Hematopoietic multipotent progenitor cell treated with erythropoietin and hydrocortisone succinate and interleukin-3 and kit ligand, for 6 days (in vitro differentiated cells): Measurements from ENCODE around the gene PTPRN2.
"Not testable (repeated sequence)": the region's sequence is repeated elsewhere in the genome, so short reads cannot be mapped to it uniquely, and the experiment has no call there.

Experiments used
- DNase-seq: peaks from one replicate; pipeline ENCODE4 v3.0.0-alpha.2; 2015

The PTPRN2 gene

DNA sequence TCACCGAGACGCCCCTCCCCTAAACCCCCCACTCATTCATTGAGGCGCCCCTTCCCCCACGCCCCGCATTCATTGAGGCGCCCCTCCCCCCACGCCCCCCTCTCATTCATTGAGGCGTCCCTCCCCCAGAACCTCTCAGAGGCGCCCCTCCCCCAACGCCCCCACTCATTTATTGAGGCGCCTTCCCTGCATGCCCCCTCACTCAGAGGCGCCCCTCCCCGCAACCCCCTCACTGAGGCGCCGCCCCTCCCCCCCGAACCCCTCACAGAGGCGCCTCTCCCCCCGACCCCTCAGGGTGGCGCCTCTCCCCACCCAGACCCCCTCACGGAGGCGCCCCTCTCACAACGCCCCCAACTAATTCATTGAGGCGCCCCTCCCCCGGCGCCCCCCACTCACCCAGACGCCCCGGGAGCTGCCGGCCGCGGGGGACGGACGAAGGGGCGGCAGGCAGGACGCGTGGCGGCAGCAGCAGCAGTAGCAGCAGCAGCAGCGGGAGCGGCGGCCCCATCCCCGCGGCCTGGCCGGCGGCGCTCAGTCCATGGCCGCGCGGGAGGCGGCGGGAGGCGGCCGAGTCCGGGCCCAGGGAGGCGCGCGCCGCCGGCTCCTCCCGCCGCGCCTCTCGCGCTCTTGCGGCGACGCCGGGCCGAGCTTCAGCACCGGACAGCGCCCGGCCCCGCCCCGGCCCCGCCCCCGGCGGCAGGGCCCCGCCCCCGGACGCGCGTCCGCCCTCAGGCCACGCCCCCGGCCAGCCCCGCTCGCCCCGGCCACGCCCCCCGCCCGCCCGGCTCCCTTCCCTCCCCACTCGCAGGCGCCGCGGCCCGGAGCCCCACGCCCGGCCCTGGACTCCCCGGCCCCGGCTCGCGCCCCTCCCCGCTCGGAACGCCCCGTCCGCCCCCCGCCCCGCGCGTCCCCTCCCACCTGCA is at the start of gene PTPRN2:
TSS of gene PTPRN2 (minus strand) at position 662 of the 923 bp plus-strand sequence.
- peak; percentile 78 for DNase-seq

DNA sequence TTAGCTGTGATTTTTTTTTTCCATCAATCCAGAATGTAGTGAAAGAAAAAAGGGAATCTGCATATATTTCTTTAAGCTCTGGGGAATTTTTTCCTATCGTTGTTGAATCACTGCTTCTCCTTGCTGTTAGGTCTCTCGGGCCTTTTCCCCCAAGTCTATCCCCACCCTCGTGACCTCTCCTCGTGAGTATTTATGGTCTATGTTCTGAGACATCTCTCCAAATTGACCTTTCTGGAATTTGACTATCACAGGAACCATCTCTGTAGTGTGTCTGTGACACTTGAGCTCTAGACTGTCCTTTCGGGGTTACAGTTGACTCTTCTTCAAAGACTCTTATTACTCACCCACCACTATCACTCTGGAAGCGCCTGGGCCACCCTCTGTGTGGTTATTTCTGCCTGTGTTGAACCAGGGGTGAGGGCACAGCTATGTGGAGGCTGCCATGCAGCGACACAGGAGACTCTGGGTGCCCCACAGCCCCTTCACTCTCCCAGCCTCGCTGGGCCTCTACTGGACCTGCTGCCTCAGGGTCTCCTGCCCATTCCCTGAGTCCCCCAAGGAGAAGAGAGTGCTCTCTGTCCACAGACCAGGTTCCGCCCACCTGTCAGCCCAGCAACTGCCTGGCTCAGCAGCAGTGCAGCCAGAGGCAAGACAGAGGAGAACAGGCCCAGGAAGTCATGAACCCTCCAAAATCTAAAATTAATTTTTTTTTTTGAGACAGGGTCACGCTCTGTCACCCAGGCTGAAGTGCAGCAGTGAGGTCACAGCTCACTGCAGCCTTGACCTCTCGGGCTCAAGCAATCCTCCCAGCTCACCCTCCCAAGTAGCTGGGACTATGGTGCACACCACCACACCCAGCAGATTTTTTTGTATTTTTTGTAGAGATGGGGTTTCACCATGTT is 45.7 kb upstream of the PTPRN2 start:
- no peak for DNase-seq

DNA sequence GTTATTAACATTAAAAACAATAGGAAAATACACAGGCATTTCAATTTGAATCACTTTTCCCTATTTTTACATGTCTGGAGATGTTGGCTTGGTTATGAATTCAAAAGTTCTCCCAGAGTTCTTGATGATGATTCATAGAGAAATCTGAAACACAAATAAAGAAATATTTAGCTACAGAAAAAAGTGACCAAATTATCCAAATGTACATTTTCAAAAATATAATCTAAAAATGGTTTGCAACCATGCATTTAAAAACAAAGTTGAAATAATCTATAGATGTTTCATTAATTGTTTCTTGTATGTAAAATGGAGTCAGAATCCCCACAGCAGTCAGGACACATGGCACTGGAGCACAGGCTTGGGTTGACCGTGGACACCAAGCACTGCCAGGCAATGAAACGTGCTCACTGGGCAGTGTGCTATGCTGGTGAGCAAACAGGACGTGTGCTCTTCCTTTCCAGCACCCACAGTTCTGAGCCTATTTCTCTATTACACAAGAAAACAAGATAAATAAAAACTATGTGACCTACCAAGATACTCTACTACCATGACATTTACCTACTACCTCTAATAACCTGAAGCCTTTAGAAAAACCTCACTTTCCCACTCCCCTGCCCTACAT is 44.1 kb upstream of the PTPRN2 start:
- DNase-seq, result no peak

DNA sequence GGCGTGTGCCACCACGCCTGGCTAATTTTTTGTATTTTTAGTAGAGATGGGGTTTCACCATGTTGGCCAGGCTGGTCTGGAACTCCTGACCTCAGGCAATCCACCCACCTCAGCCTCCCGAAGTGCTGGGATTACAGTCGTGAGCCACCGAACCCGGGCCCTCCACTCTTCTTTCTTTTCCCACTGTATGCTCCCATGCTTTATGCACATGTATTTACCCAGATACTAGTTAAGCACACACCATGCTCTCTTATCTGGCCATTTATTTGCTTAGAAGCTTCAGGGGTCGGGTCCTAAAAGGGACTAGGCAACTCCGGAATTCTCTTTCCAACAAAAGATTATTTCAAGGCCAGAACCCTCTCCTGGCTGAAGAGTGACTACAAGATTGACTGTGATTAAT is 38.7 kb upstream of the PTPRN2 start:
- DNase-seq, result not testable (repeated sequence)

DNA sequence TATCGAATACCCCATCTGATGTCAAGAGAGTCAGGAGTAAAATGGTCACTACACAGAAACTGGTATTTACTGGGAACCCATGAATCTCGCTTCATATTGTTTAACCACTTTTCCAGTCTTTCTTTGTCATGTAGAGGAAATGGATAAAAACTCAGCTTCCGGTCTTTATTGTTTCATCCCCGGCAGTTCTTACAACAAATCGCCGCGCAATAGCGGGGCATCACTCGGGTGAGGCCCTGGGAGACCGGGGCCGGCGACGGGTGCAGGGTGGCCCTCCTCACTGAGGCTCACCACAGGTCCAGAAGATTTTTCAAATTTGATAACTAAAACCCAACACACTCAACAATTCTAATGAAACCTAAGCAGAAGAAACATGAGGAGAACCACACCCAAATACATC is 35.6 kb upstream of the PTPRN2 start:
- DNase-seq, result no peak

DNA sequence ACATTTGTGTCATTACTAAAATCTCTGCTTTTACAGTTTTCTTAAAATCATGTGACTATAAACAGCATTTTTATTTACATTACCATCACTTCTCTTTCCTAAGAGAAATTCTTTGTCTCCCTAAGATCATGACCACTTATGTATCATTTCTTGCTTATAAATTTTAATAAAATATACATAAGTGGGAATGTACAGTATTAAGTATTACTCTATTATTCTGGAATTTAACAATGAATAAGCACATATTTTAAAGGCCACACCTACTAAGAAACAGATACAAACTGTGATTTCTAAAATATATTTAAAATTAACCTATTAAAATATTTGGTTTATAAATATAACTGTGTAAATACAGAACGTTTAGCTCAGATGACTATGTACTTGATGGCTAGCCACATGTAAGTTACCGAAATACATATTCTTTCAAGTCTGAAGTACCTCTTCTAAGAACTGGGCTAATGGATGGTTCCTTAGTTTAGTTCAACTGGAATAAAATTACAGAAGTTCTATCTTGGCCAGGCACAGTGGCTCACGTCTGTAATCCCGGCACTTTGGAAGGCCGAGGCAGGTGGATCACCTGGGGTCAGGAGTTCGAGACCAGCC is 33.3 kb upstream of the PTPRN2 start:
- no peak for DNase-seq

DNA sequence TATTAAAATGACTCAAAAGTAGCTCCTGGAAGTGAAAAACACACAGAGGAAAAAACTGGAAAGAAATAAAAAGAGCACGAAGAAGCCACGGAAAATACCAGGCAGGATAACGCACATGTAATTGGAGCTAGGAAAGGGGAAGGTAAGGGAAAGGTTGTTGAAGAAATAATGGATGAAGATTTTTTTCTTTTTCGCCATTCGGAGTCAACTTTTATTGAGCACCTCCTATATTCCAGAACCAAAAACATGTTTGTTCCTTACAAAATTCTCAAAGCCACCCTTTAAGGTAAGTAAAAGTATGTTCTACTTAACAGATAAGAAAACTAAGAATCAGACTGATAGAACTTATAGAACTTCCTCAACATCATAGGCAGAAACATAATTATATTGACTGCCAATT is 32.8 kb upstream of the PTPRN2 start:
- no peak for DNase-seq

DNA sequence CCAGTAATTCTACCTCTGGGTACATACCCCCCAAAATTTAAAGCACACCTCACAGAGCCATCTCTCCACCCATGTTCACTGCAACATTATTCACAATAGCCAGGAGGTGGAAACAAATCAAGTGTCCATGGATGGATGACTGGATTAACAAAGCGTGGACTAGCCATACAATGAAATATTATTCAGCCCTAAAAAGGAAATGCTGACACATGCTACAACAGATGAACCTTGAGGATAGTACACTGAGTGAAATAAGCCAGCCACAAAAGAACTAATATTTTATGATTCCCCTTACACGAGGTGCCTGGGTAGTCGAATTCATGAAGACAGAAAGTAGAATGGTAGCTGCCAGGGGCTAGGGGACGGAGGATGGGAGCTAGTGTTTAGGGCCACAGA is 31.1 kb upstream of the PTPRN2 start:
- no peak for DNase-seq

DNA sequence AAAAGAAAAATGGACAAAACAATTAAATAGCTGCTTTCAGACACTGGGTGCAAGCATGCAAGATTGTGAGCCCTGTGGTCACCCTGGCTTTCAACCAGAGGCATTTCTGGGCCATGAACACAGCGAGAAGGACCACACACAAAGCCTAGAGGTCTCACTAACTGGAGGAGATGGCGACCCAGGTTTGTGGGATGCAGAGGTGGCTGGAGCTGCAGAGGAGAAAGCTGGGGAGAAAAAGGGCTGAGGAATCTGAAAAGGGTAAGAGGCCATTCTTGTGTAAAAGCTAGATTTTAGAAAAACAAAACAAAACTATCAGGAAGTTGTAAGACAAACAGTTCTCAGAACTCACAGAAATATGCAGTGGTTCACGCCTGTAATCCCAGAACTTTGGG is 30.1 kb upstream of the PTPRN2 start:
- DNase-seq, result no peak

DNA sequence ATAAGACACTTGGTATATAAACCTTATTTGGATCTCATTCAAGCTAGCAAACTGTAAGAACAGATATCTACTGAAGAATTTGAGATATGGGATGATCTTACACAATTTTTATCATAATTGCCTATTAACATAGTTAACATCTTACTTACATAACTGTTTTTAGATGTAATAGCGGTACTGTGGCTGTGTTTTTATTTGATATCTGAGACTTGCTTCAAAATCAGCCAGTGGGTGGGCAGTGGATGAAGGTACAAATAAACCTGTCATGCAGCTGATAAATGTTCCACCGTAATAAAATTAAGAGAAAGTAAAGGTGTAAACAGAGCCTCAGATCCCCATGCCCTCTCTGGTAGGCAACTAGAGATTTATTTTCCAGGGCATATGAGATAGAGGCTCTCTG is 28.4 kb upstream of the PTPRN2 start:
- peak; percentile 52 for DNase-seq

DNA sequence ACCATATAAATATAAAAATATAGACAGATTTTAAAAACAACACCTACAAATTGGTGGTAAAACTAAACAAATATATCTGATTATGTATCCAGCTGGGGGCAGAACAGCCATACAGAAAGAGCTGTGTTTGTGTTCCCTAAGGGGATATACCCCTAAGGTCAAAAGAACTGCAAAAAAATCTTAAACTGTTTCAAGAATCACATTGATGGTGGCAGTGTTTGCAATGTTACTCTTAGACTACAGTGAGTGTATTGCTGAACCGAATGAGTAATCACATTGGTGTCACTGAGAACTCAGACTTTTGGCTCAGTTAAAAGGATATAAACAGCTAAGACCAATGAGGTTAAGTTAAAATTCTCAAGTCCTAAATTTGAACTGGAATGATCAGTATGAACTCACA is 27.1 kb upstream of the PTPRN2 start:
- DNase-seq, result no peak

DNA sequence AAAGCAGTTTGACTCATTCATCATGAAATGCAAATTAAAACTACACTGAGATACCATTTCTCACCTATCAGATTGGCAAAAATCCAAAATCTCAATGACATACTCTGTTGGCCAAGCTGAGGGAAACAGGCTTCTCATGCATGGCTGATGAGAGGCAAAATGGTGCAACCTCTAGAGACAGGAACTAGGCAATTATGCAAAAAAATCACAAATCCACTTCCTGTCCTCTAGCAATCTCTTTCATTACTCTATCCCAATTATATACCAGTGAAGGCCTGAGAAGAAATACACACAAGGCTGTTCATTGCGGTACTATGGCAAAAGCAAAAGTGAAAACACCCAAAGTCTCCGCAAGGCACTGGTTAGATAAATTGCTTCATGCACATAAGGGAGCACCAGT is 25.9 kb upstream of the PTPRN2 start:
- peak; percentile 76 for DNase-seq

DNA sequence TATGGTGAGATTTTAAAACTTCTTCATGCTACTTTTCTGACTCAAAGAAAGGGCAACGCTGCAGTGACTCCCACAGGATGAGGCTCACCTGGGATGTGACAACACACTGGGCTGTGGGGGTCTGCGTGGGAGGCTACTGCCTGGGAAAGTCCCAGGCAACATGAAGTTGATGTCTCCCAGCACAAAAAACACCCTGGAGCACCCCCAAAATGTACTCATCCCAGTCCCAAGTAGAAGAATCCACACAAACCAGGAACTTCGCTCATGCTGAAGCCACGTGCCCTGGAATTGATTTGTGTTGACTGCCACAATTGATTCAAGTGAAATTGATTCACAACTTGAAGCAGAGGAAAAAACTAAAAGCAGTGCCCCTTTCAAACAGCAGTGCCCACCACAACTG is 24.9 kb upstream of the PTPRN2 start:
- DNase-seq, result no peak

DNA sequence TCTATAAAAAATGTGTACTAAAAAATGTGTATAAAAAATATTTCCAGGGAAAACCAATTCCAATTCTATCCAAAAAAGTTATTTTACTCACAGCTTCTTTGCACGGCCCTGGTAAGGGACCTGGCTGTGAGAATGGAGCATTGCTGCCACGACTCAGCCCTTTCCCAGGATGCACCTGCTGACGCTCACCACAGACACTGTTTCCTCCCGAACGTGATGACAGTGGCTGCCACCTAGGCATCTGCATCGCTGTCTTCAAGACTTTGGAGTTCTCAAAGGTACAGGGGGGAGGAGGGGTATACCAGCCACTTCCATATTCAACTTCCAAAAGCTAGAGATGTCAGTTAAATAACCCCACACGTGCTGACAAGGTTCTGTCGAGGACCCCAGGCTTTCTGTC is 23.9 kb upstream of the PTPRN2 start:
- DNase-seq, result no peak

DNA sequence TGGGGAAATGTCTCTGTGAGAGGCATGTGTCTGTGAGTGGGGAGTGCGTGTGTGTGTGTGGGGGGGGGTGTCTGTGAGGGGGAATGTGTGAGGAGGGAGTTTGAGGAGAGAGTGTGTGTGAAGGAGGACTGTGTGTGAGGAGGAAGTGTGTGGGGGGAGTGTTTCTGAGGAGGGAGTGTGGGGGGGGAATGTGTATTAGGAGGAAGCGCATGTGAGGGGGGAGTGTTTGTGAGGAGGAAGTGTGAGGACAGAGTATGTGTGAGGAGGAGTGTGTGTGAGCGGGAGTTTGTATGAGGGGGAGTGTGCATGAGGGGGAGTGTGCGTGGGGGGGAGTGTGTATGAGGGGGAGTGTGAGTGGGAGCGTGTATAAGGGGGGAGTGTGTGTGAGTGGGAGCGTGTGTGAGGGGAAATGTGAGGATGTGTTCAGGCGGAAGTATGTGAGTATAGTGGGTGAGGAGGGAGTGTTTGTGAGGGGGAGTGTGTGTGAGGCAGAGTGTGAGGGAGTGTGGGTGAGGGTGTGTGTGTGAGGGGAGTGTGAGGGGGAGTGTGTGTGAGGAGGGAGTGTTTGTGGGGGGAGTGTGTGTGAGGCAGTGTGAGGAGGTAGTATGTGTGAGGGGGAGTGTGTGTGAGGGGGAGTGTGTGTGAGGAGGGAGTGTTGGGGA is 21.8 kb upstream of the PTPRN2 start:
- peak; percentile 34 for DNase-seq

DNA sequence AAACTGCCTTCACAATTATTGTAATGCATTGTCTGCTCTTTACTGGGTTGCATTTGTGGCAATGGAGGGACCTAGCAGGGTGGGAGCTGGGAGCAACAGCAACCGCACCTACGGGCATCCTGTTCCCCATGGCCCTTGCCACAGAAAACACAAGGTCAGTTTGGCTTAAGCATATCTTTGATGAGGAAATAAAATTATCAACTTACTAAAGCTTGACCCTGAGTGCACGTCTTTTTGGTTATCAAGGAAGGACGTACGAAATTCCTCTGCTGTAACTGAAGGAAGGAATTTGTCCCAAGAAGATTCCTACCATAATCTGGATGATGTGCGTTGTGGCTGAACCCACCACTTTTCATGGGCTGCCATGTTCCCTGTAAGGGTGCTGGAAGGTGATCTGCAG is 19.9 kb upstream of the PTPRN2 start:
- no peak for DNase-seq

DNA sequence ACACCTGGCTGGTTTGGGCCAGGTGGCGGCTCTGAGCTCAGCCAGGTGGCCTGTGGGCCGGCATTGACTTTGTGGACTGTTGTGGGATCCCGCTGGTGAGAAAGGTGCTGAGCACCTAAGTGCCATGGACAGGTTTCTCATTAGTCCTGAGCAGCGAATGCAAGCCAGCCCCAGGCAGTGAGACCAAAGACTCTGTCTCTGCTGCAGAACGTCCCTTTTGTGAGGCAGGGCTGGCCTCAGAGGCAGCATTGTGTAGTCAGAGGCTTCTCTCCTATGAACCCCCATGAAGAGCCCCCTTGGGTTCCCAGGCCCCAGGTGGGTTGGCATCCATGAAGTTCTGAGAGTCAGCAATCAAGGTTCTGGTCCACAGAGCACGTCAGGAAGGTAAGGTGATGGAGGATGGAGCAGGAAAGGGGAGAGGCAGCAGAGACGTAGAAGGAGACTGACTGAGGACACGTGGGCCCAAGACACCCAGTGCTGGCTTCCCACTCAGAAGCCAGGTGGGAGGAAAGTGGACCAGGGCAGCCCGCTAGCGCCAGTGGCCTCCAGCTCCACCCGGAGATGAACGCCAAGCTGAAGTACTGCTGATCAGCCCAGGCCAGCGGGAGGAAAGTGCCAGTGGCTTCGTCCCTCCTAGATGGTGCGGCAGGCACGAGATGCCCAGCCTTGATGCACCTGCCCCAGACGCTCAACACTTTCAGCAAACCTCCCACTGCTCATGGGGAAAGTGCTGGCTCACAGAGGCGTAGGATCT is 19.2 kb upstream of the PTPRN2 start:
- DNase-seq, result no peak

DNA sequence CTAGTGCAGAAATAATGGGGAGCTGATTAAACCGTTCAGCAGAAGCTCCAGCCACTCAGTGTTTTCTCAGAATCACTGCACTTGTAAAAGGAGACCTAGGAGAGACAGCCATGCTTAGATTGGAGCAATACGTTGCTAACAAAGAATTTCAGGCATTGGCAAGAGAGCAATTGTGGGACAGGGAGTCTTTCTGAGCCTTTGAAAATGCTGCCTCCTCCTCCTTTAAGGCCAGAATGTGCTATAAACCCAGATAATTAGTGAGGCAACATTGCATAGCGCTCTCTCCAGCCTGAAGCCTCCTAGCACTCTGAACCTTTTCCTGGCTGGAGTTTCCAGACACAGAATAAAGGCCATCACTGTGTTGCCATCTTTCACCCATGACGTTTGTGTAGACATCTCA is 18.5 kb upstream of the PTPRN2 start:
- no peak for DNase-seq

DNA sequence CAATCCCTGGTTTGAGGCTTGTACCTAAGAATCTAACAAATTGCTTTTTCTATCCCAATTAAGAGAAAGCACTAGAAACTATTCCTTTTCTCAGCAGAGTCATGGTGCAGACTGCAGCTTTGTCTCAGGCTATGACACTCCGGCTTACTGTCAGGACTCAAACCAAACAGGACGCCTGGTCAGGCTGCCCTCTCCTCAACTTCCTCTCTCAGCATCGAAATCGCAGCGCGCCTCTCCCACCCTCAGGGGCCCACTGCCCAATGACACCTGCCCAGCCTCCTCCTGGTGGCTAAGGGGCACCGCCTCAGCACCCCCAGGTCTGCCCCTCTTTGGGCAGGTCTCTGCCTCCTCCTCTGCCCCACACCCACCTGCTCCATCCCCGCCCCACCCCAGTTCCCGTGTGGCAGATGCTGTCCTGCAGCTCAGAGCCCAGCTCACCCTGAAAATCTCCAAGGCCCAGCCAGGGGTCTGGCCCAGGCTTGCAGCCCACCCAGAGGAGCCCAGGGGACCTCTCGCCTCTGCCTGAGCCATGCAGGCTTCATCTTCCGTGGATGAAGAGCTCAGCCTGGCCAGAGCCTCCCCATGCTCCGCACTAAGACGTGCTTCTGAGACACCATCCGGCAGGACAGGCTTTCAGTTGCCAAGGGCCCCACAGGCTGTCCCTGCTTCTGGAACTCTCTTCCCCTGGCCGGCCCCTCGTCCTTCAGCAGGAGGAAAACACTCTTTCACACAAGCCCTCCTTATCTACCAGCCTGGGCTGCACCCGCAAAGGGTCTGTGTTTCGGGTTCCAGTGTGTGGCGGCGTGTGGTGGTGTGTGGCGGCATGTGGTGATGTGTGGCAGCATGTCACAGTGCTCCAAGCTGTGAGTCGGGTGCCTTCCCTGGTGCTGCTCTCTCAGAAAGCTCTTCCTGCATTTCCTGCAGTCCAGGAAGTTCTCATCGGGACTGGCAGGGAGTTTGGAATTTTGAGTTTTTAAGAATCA is 16.4 kb upstream of the PTPRN2 start:
- no peak for DNase-seq
